ENCODE measurements around the gene HMCES. TPM values are rescaled to one million over a fixed set of nuclear protein-coding genes. Genes with fewer than 3 reads are reported as not detected.

HMCES gene
- total RNA-seq, 5 donors from 2014 or later (not counting 1 experiment from before 2014, with no cell fraction given), result 55.2 to 60.7 (median 57.6) TPM

- no peaks in the 10 kb centered on the region for H3K27me3 ChIP-seq (replicated peaks in 1 of 2; ENCODE audit: control insufficient read depth in 2 of 2, extremely low read depth in 1 of 2, insufficient read depth in 2 of 2, low read length in 1 of 2)
- H3K36me3 Mint-ChIP-seq, result no peaks in the 10 kb centered on the region
- peaks cover 5 to 7% (median 7%) of the 10 kb centered on the region in 3 donors for H3K4me1 Mint-ChIP-seq
- no peak overlapping the region for H3K27ac Mint-ChIP-seq
- no peaks in the 10 kb centered on the region for H3K9me3 Mint-ChIP-seq
- H3K4me3 Mint-ChIP-seq, result peak overlapping the region in 1 of 3 donors; percentile 32
- no peak overlapping the region for H3K27ac ChIP-seq (ENCODE audit: low read length)
- H3K9me3 ChIP-seq, result no peaks in the 10 kb centered on the region
- ChIA-PET CTCF (no interaction called here), POLR2A (no interaction called here)
- H3K27me3 Mint-ChIP-seq, result no peaks in the 10 kb centered on the region
- WGBS (ENCODE audit: insufficient coverage), result 95% methylated on average over 14 of the region's 15 CpGs
- no peak for DNase-seq
- no peak overlapping the region for H3K4me3 ChIP-seq (ENCODE audit: control insufficient read depth in 1 of 2, extremely low read depth in 1 of 2, low read length in 1 of 2)
- ATAC-seq (replicated peaks in 1 of 4), result no peak
- peaks cover 7 to 24% of the 10 kb centered on the region in 2 experiments for H3K4me1 ChIP-seq (ENCODE audit: control insufficient read depth in 1 of 2, extremely low read depth in 1 of 2, insufficient read depth in 2 of 2, low read length in 2 of 2)
- no peaks in the 10 kb centered on the region for H3K36me3 ChIP-seq (ENCODE audit: control insufficient read depth in 2 of 2, extremely low read depth in 1 of 2, insufficient read depth in 1 of 2, low read length in 1 of 2)
Measured at GRCh38 chr3:129318921-129319320, 40.3 kb downstream of the HMCES start.

DNA sequence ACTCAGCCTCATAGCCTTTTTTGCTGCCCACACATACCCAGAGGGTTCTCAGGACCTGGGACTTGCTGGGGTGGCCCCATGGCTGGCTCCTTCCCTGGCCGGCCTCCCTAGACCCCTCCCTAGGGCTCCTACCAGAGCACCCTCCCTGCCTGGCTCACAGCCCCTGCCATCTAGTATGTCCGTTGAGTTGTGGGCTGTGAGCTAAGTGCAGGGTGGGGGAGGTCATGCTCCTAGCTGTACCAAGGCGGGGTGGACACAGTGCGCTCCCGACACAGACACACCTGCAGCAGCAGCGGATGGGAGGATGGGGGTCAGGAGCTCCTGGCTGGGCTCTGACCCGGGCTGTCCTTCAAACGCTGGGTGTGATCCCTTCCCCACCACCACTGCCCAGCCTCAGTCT lies 41.6 kb downstream of the HMCES start:
- Histone ChIP-seq H3K9me3 (no peaks in the 10 kb centered on the region), H3K27me3 (replicated peaks in 1 of 2; ENCODE audit: control insufficient read depth in 2 of 2, extremely low read depth in 1 of 2, insufficient read depth in 2 of 2, low read length in 1 of 2) (peaks cover 0 to 5% of the 10 kb centered on the region in 2 experiments), H3K36me3 (ENCODE audit: control insufficient read depth in 2 of 2, extremely low read depth in 1 of 2, insufficient read depth in 1 of 2, low read length in 1 of 2) (no peaks in the 10 kb centered on the region), H3K4me3 (ENCODE audit: control insufficient read depth in 1 of 2, extremely low read depth in 1 of 2, low read length in 1 of 2) (no peak overlapping the region), H3K27ac (ENCODE audit: low read length) (no peak overlapping the region), H3K4me1 (ENCODE audit: control insufficient read depth in 1 of 2, extremely low read depth in 1 of 2, insufficient read depth in 2 of 2, low read length in 2 of 2) (peaks cover 2 to 13% of the 10 kb centered on the region in 2 experiments)
- DNase-seq, result no peak
- Mint-ChIP-seq H3K27ac (no peak overlapping the region), H3K4me3 (no peak overlapping the region), H3K27me3 (no peaks in the 10 kb centered on the region), H3K9me3 (no peaks in the 10 kb centered on the region), H3K36me3 (no peaks in the 10 kb centered on the region), H3K4me1 (peaks cover 0 to 5% (median 2%) of the 10 kb centered on the region in 3 donors)
- WGBS (ENCODE audit: insufficient coverage), result 90% methylated on average over 2 of the region's 8 CpGs
- ATAC-seq (replicated peaks in 1 of 4), result no peak
- CTCF ChIA-PET, result no interaction called here
- POLR2A ChIA-PET, result no interaction called here

DNA sequence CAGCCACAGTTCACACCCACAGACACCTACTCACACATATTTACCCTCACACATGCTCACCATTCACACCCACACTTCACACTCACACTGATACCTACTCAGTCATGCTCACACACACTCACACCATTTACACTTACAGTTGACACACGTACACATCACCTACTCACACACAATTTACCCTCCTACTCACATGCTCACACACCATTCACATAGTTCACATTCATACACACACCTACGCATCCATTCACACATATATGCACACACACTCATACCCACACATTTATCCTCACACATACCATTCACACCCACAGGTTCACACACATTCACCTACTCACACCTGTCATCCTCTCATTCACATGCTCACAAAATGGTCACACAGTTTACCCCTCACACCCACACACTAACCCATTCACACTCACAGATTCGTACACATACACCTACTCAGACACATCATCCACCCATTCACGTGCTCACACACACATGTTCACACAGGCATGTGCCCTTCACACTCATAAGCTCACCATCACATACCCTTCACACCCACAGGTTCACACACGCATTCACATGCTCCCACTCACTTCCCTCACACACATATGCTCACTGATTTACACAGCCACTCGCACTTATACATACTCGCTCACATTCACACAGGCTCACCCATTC lies 42.3 kb downstream of the HMCES start:
- Mint-ChIP-seq H3K27me3 (no peaks in the 10 kb centered on the region), H3K4me3 (no peak overlapping the region), H3K36me3 (no peaks in the 10 kb centered on the region), H3K27ac (no peak overlapping the region), H3K4me1 (peaks cover 0 to 5% (median 2%) of the 10 kb centered on the region in 3 donors), H3K9me3 (no peaks in the 10 kb centered on the region)
- ATAC-seq (replicated peaks in 1 of 4) (no peak), DNase-seq (no peak)
- Histone ChIP-seq H3K27me3 (replicated peaks in 1 of 2; ENCODE audit: control insufficient read depth in 2 of 2, extremely low read depth in 1 of 2, insufficient read depth in 2 of 2, low read length in 1 of 2) (peaks cover 0 to 6% of the 10 kb centered on the region in 2 experiments), H3K36me3 (ENCODE audit: control insufficient read depth in 2 of 2, extremely low read depth in 1 of 2, insufficient read depth in 1 of 2, low read length in 1 of 2) (no peaks in the 10 kb centered on the region), H3K4me1 (ENCODE audit: control insufficient read depth in 1 of 2, extremely low read depth in 1 of 2, insufficient read depth in 2 of 2, low read length in 2 of 2) (peaks cover 2 to 13% of the 10 kb centered on the region in 2 experiments), H3K27ac (ENCODE audit: low read length) (no peak overlapping the region), H3K4me3 (ENCODE audit: control insufficient read depth in 1 of 2, extremely low read depth in 1 of 2, low read length in 1 of 2) (no peak overlapping the region), H3K9me3 (no peaks in the 10 kb centered on the region)
- ChIA-PET CTCF (no interaction called here), POLR2A (no interaction called here)
- WGBS (ENCODE audit: insufficient coverage), result 86% methylated on average over 7 of the region's 7 CpGs

GRCh38 chr3:129321887-129322286 lies 43.2 kb downstream of the HMCES start:
- WGBS (ENCODE audit: insufficient coverage), result 94% methylated on average over 7 of the region's 9 CpGs
- H3K9me3 ChIP-seq, result no peaks in the 10 kb centered on the region
- no peak overlapping the region for H3K27ac ChIP-seq (ENCODE audit: low read length)
- POLR2A ChIA-PET, result interaction anchor here in 1 of 2 donors (0.5 kb wide), 1 partner anchor 13 kb away, joined by 3 read pairs; no protein-coding TSS in a partner anchor
- H3K4me3 ChIP-seq (ENCODE audit: control insufficient read depth in 1 of 2, extremely low read depth in 1 of 2, low read length in 1 of 2), result no peak overlapping the region
- CTCF ChIA-PET, result no interaction called here
- Mint-ChIP-seq H3K27ac (no peak overlapping the region), H3K4me3 (no peak overlapping the region), H3K27me3 (no peaks in the 10 kb centered on the region), H3K4me1 (peaks cover 0 to 5% (median 2%) of the 10 kb centered on the region in 3 donors), H3K36me3 (no peaks in the 10 kb centered on the region), H3K9me3 (no peaks in the 10 kb centered on the region)
- no peak for ATAC-seq (replicated peaks in 1 of 4)
- peaks cover 2 to 9% of the 10 kb centered on the region in 2 experiments for H3K4me1 ChIP-seq (ENCODE audit: control insufficient read depth in 1 of 2, extremely low read depth in 1 of 2, insufficient read depth in 2 of 2, low read length in 2 of 2)
- H3K36me3 ChIP-seq (ENCODE audit: control insufficient read depth in 2 of 2, extremely low read depth in 1 of 2, insufficient read depth in 1 of 2, low read length in 1 of 2), result no peaks in the 10 kb centered on the region
- no peak for DNase-seq
- peaks cover 0 to 9% of the 10 kb centered on the region in 2 experiments for H3K27me3 ChIP-seq (replicated peaks in 1 of 2; ENCODE audit: control insufficient read depth in 2 of 2, extremely low read depth in 1 of 2, insufficient read depth in 2 of 2, low read length in 1 of 2)

- 86% methylated on average over 9 of the region's 12 CpGs for WGBS (ENCODE audit: insufficient coverage)
- H3K36me3 ChIP-seq (ENCODE audit: control insufficient read depth in 2 of 2, extremely low read depth in 1 of 2, insufficient read depth in 1 of 2, low read length in 1 of 2), result no peaks in the 10 kb centered on the region
- no peaks in the 10 kb centered on the region for H3K27me3 Mint-ChIP-seq
- ATAC-seq (replicated peaks in 1 of 4), result no peak
- no peaks in the 10 kb centered on the region for H3K9me3 Mint-ChIP-seq
- ChIA-PET CTCF (interaction anchor here (0.6 to 1.0 kb wide), 2 partner anchors 350 to 353 kb away, joined by 5 to 8 read pairs; no protein-coding TSS in a partner anchor), POLR2A (interaction anchor here in 1 of 2 donors (0.6 kb wide), 1 partner anchor 40 kb away, joined by 3 read pairs; no protein-coding TSS in a partner anchor)
- no peaks in the 10 kb centered on the region for H3K36me3 Mint-ChIP-seq
- peaks cover 0 to 9% of the 10 kb centered on the region in 2 experiments for H3K27me3 ChIP-seq (replicated peaks in 1 of 2; ENCODE audit: control insufficient read depth in 2 of 2, extremely low read depth in 1 of 2, insufficient read depth in 2 of 2, low read length in 1 of 2)
- H3K4me1 Mint-ChIP-seq, result no peaks in the 10 kb centered on the region
- H3K27ac ChIP-seq (ENCODE audit: low read length), result no peak overlapping the region
- no peaks in the 10 kb centered on the region for H3K9me3 ChIP-seq
- H3K27ac Mint-ChIP-seq, result no peak overlapping the region
- H3K4me3 Mint-ChIP-seq, result no peak overlapping the region
- H3K4me1 ChIP-seq (ENCODE audit: control insufficient read depth in 1 of 2, extremely low read depth in 1 of 2, insufficient read depth in 2 of 2, low read length in 2 of 2), result no peaks in the 10 kb centered on the region
- H3K4me3 ChIP-seq (ENCODE audit: control insufficient read depth in 1 of 2, extremely low read depth in 1 of 2, low read length in 1 of 2), result no peak overlapping the region
- DNase-seq, result peak in 1 of 35 experiments; percentile 18
Measured at GRCh38 chr3:129323651-129324294, 45.1 kb downstream of the HMCES start.

- no peak overlapping the region for H3K27ac Mint-ChIP-seq
- no peak overlapping the region for H3K27ac ChIP-seq (ENCODE audit: low read length)
- peaks cover 0 to 9% of the 10 kb centered on the region in 2 experiments for H3K27me3 ChIP-seq (replicated peaks in 1 of 2; ENCODE audit: control insufficient read depth in 2 of 2, extremely low read depth in 1 of 2, insufficient read depth in 2 of 2, low read length in 1 of 2)
- CTCF ChIA-PET, result no interaction called here
- H3K9me3 Mint-ChIP-seq, result no peaks in the 10 kb centered on the region
- no peak overlapping the region for H3K4me3 ChIP-seq (ENCODE audit: control insufficient read depth in 1 of 2, extremely low read depth in 1 of 2, low read length in 1 of 2)
- no peak for DNase-seq
- H3K36me3 Mint-ChIP-seq, result no peaks in the 10 kb centered on the region
- H3K27me3 Mint-ChIP-seq, result no peaks in the 10 kb centered on the region
- no peak overlapping the region for H3K4me3 Mint-ChIP-seq
- no peaks in the 10 kb centered on the region for H3K4me1 ChIP-seq (ENCODE audit: control insufficient read depth in 1 of 2, extremely low read depth in 1 of 2, insufficient read depth in 2 of 2, low read length in 2 of 2)
- ATAC-seq (replicated peaks in 1 of 4), result no peak
- POLR2A ChIA-PET, result no interaction called here
- H3K9me3 ChIP-seq, result no peaks in the 10 kb centered on the region
- H3K4me1 Mint-ChIP-seq, result no peaks in the 10 kb centered on the region
- no peaks in the 10 kb centered on the region for H3K36me3 ChIP-seq (ENCODE audit: control insufficient read depth in 2 of 2, extremely low read depth in 1 of 2, insufficient read depth in 1 of 2, low read length in 1 of 2)
- 96% methylated on average over 7 of the region's 12 CpGs for WGBS (ENCODE audit: insufficient coverage)
Measured at GRCh38 chr3:129324855-129325254, 46.2 kb downstream of the HMCES start.

Measured in T-cell (primary cell).